ENCODE results near the gene VSTM2B. TPM values are rescaled to one million over a fixed set of nuclear protein-coding genes. Genes with fewer than 3 reads are reported as not detected.

The VSTM2B gene
- total RNA-seq, 1 experiment from 2014 or later, result 0.31 TPM

GRCh38 chr19:29576046-29576606, 50.3 kb downstream of the VSTM2B start:
- no peak overlapping the region for H3K27ac Mint-ChIP-seq
- H3K4me1 ChIP-seq (ENCODE audit: insufficient read depth, low read length), result no peaks in the 10 kb centered on the region
- no peak overlapping the region for H4K91ac ChIP-seq (ENCODE audit: insufficient read length, low read depth, low read length)
- no peak overlapping the region for H2BK5ac ChIP-seq (ENCODE audit: insufficient read length, low read length)
- no peak overlapping the region for H3K56ac ChIP-seq (ENCODE audit: insufficient read length, low read depth, low read length)
- peak; percentile 28 for DNase-seq
- H3K27me3 ChIP-seq (ENCODE audit: insufficient read depth, low read length), result no peaks in the 10 kb centered on the region
- no peak overlapping the region for H3K4ac ChIP-seq (ENCODE audit: low read depth, low read length)
- no peaks in the 10 kb centered on the region; a peak in 1 of 5 replicates for H3K9me3 Mint-ChIP-seq
- no peaks in the 10 kb centered on the region for H3K9me3 ChIP-seq (ENCODE audit: control insufficient read depth, low read depth, low read length)
- no peak for TF ChIP-seq CTCF (conservative IDR thresholded peaks at IDR 0.05)
- H3K18ac ChIP-seq (ENCODE audit: insufficient read length, low read depth, low read length), result no peak overlapping the region
- H3K14ac ChIP-seq (ENCODE audit: insufficient read depth, low read length), result no peak overlapping the region
- no peaks in the 10 kb centered on the region for H3K23me2 ChIP-seq (ENCODE audit: insufficient read length, low read depth, low read length, poor library complexity, severe bottlenecking)
- no peak overlapping the region for H3T11ph ChIP-seq (ENCODE audit: low read length)
- no peaks in the 10 kb centered on the region for H3K79me2 ChIP-seq (ENCODE audit: insufficient read depth, low read length)
- WGBS (ENCODE audit: extremely low coverage, insufficient read length, low lambda C conversion rate), result no CpG with 5 or more reads among the region's 14 CpGs
- H2AFZ ChIP-seq (ENCODE audit: low read length), result no peak overlapping the region
- no peak overlapping the region for H4K8ac ChIP-seq (replicated peaks; ENCODE audit: insufficient read length, low read depth, low read length)
- no peak overlapping the region for H4K5ac ChIP-seq (ENCODE audit: insufficient read length, low read depth, low read length)
- no peaks in the 10 kb centered on the region for H4K20me1 ChIP-seq (ENCODE audit: control insufficient read depth, insufficient read depth, insufficient read length)
- no peak overlapping the region for H3K4me2 ChIP-seq (ENCODE audit: insufficient read depth, insufficient read length, low read length)
- H3K36me3 Mint-ChIP-seq (ENCODE audit: insufficient read depth in 1 of 3, low read depth in 3 of 3), result no peaks in the 10 kb centered on the region; a peak in 1 of 7 replicates
- H2BK120ac ChIP-seq (ENCODE audit: low read depth, low read length, poor library complexity, severe bottlenecking), result no peak overlapping the region
- no peak overlapping the region for H3K4me3 Mint-ChIP-seq
- H3K79me1 ChIP-seq (ENCODE audit: insufficient read depth, low read depth, low read length, poor library complexity, severe bottlenecking), result no peaks in the 10 kb centered on the region
- H2BK20ac ChIP-seq (ENCODE audit: low read depth, low read length, poor library complexity, severe bottlenecking), result no peak overlapping the region
- H2BK15ac ChIP-seq (ENCODE audit: low read depth, low read length), result no peak overlapping the region
- H3K23ac ChIP-seq (ENCODE audit: insufficient read length, low read depth, low read length), result no peak overlapping the region
- H3K9ac ChIP-seq (ENCODE audit: extremely low read depth, insufficient read length, low read length), result no peak overlapping the region
- H2AK5ac ChIP-seq (ENCODE audit: insufficient read length, low read length), result no peak overlapping the region
- H3K27ac ChIP-seq (ENCODE audit: insufficient read length, low read depth, low read length), result no peak overlapping the region
- no peak overlapping the region for H2BK12ac ChIP-seq (ENCODE audit: insufficient read length, low read depth, low read length)
- H3K4me1 Mint-ChIP-seq, result peaks cover 19% of the 10 kb centered on the region in 2 experiments
- peaks cover 81% of the 10 kb centered on the region for H3K27me3 Mint-ChIP-seq (ENCODE audit: low read depth)
